HG03175 (cell line): Measurements from ENCODE around the gene ZNF106.

ENCODE experiments used
- ATAC-seq: cut with Tn5 transposase; IDR thresholded peaks from one replicate; pipeline ENCODE4 v1.9.1; 2021; ENCODE audit warnings: mild to moderate bottlenecking, moderate library complexity; ENCODE audit not compliant: unreplicated experiment

ZNF106 gene

GRCh38 chr15:42373274-42373673, 117.7 kb downstream of the ZNF106 start:
- no peak for ATAC-seq

GRCh38 chr15:42371096-42371495, 119.8 kb downstream of the ZNF106 start:
- no peak for ATAC-seq

- ATAC-seq = no peak
Observed at GRCh38 chr15:42368096-42368495, 122.8 kb downstream of the ZNF106 start.

GRCh38 chr15:42367041-42367440, 123.9 kb downstream of the ZNF106 start:
- no peak for ATAC-seq

GRCh38 chr15:42365921-42366550, 124.9 kb downstream of the ZNF106 start:
- no peak for ATAC-seq

- ATAC-seq = no peak
Observed at GRCh38 chr15:42364529-42364928, 126.4 kb downstream of the ZNF106 start.

GRCh38 chr15:42363942-42364341, 127.0 kb downstream of the ZNF106 start:
- no peak for ATAC-seq

- no peak for ATAC-seq
Observed at GRCh38 chr15:42363487-42363886, 127.5 kb downstream of the ZNF106 start.
